K562 (cell line): Measurements from ENCODE around the gene OPRL1. TPM values are rescaled to one million over a fixed set of nuclear protein-coding genes. Genes with fewer than 3 reads are reported as not detected.
A peak's percentile ranks its signal among the peaks of the same experiment; 100 is the strongest.

ENCODE experiments used
- ADNP ChIP-seq: fragments of 200-800 bp; sonication (Bioruptor generic); IDR thresholded peaks from 2 replicates; pipeline ENCODE4 v1.6.1; 2016; ENCODE audit warnings: missing genetic modification characterization, missing compliant biosample characterization
- CCNT2 ChIP-seq: IDR thresholded peaks from 2 replicates; pipeline ENCODE4 v1.6.1; 2011; ENCODE audit warnings: borderline replicate concordance, low read depth, mild to moderate bottlenecking, moderate library complexity, mixed read lengths, low read length; ENCODE audit not compliant: insufficient read length; ENCODE audit errors: extremely low read depth
- CUX1 ChIP-seq: fragments of 200-800 bp; sonication (Bioruptor generic); IDR thresholded peaks from 2 replicates; pipeline ENCODE4 v1.6.1; 2016; ENCODE audit warnings: missing genetic modification characterization, missing compliant biosample characterization
- ETV1 ChIP-seq: fragments of 450-650 bp; conservative IDR thresholded peaks from 2 replicates; pipeline ENCODE4 v1.6.1; 2016; ENCODE audit warnings: missing genetic modification characterization, control low read depth, low read depth, missing compliant biosample characterization
- FOXO4 ChIP-seq: fragments of 450-650 bp; formaldehyde crosslinking; IDR thresholded peaks from 2 replicates; pipeline ENCODE4 v1.4.0; 2020; ENCODE audit warnings: mild to moderate bottlenecking, moderate library complexity
- MYC ChIP-seq, 2 experiments: fragments of 250-450 bp in 1 of 2; sonication (Bioruptor Pico) in 1 of 2; IDR thresholded peaks; 2 replicates each; pipeline versions ENCODE4 v1.5.1 to v1.6.1; 2012 to 2021; ENCODE audit warnings: low read depth in 2 of 2, borderline replicate concordance in 1 of 2, improper control_type of control experiment in 1 of 2, low read length in 1 of 2, mild to moderate bottlenecking in 1 of 2, moderate library complexity in 1 of 2
- SFPQ ChIP-seq: fragments of 200-400 bp; formaldehyde crosslinking; IDR thresholded peaks from 2 replicates; pipeline ENCODE4 v1.6.1; 2017; ENCODE audit warnings: mild to moderate bottlenecking, low read depth, low read length, moderate library complexity
- SREBF1 ChIP-seq: fragments of 150-350 bp; IDR thresholded peaks from 2 replicates; pipeline ENCODE4 v1.6.1; 2014; ENCODE audit warnings: antibody characterized with exemption, low read depth, low read length, borderline replicate concordance
- ZNF217 ChIP-seq: sonication (generic); formaldehyde crosslinking; IDR thresholded peaks from 2 replicates; pipeline ENCODE4 v1.8.0; 2022; ENCODE audit warnings: mild to moderate bottlenecking, missing genetic modification reagents
- ZNF311 ChIP-seq: fragments of 250-450 bp; sonication (Bioruptor Pico); IDR thresholded peaks from 2 replicates; pipeline ENCODE4 v1.4.0; 2020; ENCODE audit warnings: mild to moderate bottlenecking, moderate library complexity
- ZNF583 ChIP-seq: fragments of 250-450 bp; sonication (Bioruptor Pico); IDR thresholded peaks from 2 replicates; pipeline ENCODE4 v1.4.0; 2020
- ZNF79 ChIP-seq: fragments of 250-450 bp; sonication (Bioruptor Pico); IDR thresholded peaks from 2 replicates; pipeline ENCODE4 v1.4.0; 2020; ENCODE audit warnings: low read depth, mild to moderate bottlenecking, moderate library complexity
- polyA plus RNA-seq, 8 experiments: library from polyadenylated mRNA; depleted of rRNA in 4 of 8; stranded (reverse) in 5 of 8; unstranded in 3 of 8; fragments of >200 nt; fragmentation: Nextera tagmentation in 2 of 8; fragmentation: Illumina TruSeq in 1 of 8; extraction: Ambion mirVana in 2 of 8; extraction: Trizol in 1 of 8; gene quantifications; 2 replicates each; pipeline versions ENCODE4 v1.2.1 to v1.2.3, GENCODE V29; 2011 to 2014; ENCODE audit warnings: inconsistent platforms in 1 of 8, missing spikeins in 1 of 8
- total RNA-seq, 7 experiments: library from RNA; depleted of rRNA in 6 of 7; stranded (reverse); fragments of >200 nt in 6 of 7; fragmentation: Illumina TruSeq in 2 of 7; extraction: Trizol in 2 of 7; gene quantifications; 2 replicates each; pipeline versions ENCODE4 v1.2.1 to v1.2.3, GENCODE V29; 2011 to 2021; ENCODE audit warnings: low replicate concordance in 1 of 7
- TF ChIP-seq, protein P1 (sequence below): fragments of 200-800 bp; sonication (Bioruptor generic); IDR thresholded peaks from 2 replicates; pipeline ENCODE4 v1.6.1; 2017; ENCODE audit warnings: missing genetic modification characterization, missing compliant biosample characterization

OPRL1 gene
- total and polyA plus RNA-seq, 9 of the 15 experiments (the other 6 are each of a cell fraction or from before 2014, with no cell fraction given), result 0.06 to 0.33 (median 0.11) TPM; not detected in 2

DNA sequence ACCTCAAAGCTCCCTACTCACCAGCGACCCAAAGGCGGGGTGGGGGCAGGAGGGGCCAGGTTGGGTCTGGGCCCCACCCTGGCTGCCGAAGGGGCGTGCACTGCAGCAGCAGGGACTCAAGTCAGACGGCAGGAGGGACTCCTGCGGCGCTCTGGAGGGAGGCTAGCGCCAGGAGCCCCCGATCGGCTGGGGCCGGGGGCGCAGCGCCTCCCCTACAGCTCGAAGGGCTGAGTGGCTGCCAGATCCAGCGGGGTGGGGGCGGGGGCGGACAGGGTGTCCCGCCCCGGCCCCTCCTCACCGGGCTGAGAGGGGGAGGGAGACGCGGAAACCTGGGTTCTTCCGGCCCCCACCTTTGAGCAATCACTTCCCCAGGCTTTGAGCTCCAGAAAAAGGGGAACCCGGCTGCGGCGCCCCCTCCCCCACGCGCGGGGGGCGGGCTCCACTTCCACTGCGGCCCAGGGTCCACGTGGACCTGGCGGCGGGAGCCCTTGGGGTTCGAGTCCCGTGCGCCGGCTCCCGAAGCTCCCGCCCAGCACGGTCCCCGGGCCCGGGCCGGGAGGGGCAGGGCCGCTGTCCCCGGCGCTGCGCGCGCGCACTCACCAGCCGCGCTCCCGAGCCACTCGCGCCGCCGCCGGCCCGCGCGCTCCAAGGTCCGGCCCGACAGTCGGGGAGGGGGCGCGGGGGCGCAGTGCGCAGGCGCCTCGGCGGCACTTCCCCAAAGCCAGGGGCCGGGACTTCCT is 439 bp upstream of the OPRL1 start, which contains the start of gene RGS19 (continued):
- TF ChIP-seq FOXO4 (CRISPR knock-in tag) (no peak), CUX1 (CRISPR knock-in tag) (no peak), ZNF217 (CRISPR knock-in tag) (no peak), ZNF79 (CRISPR knock-in tag) (no peak), SREBF1 (no peak), SFPQ (no peak), ZNF311 (CRISPR knock-in tag) (no peak), MYC (IDR thresholded peaks at IDR 0.05; ENCODE audit: low read depth, low read length) (peak; percentile 89), MYC (CRISPR knock-in tag; IDR thresholded peaks at IDR 0.05; ENCODE audit: borderline replicate concordance, low read depth) (no peak), ZNF583 (CRISPR knock-in tag) (no peak), CCNT2 (peak; percentile 79), ETV1 (tag) (peak; percentile 64), ADNP (tag) (no peak; the same call in 1 of the 2 replicates)
- TF ChIP-seq, protein P1, sequence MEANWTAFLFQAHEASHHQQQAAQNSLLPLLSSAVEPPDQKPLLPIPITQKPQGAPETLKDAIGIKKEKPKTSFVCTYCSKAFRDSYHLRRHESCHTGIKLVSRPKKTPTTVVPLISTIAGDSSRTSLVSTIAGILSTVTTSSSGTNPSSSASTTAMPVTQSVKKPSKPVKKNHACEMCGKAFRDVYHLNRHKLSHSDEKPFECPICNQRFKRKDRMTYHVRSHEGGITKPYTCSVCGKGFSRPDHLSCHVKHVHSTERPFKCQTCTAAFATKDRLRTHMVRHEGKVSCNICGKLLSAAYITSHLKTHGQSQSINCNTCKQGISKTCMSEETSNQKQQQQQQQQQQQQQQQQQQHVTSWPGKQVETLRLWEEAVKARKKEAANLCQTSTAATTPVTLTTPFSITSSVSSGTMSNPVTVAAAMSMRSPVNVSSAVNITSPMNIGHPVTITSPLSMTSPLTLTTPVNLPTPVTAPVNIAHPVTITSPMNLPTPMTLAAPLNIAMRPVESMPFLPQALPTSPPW, result peak; percentile 92
